ENCODE data around the gene KRTAP10-11.

The KRTAP10-11 gene

DNA sequence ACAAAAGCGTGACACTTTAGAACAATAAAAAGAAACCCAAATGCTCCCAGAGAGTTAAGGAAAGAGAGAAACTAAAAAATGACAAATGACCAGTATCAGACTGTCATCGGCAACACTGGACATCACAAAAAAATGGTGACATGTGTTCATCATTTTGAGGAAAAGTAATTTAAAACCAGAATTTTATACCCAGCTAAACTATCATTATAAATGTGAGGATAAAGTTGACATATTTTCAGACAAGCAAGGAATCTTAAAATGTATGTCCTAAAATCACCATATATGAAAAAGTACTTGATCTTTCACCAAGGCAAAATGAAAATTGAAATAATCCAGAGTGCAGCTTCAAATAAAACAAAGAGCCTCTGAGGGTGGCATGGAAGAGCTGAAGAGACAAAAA, 1.3 kb upstream of the KRTAP10-11 start:
- no peak for DNase-seq
- H3K4me1 Mint-ChIP-seq, result peaks cover 18% of the 10 kb centered on the region
- no peak overlapping the region for H3K27ac Mint-ChIP-seq

DNA sequence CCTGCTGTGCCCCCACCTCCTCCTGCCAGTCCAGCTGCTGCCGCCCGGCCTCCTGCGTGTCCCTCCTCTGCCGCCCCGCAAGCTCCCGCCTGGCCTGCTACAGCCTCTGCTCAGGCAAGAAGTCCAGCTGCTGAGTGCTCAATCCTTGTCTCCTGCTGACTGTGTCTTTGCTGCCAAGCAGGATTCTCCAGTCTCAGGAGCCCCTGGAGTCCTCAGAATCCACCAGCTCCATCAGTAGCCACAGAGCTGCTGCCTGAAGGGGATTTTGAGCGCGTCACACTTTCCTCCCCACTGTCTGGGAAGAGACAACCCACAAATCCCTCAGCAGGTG, 973 bp downstream of the KRTAP10-11 start:
- H3K9me3 Mint-ChIP-seq, result peaks cover 26 to 28% of the 10 kb centered on the region in 2 donors
- no peak overlapping the region for H3K4me3 Mint-ChIP-seq
- peaks cover 32% of the 10 kb centered on the region for H3K4me1 Mint-ChIP-seq
- H3K27me3 Mint-ChIP-seq, result no peaks in the 10 kb centered on the region
- H3K27ac Mint-ChIP-seq, result peak overlapping the region in 1 of 2 donors; percentile 48
- no peak for DNase-seq
- no peak for ATAC-seq

More for the DNA sequence above, 1.3 kb upstream of the KRTAP10-11 start:
- peaks cover 33 to 47% of the 10 kb centered on the region in 2 donors for H3K9me3 Mint-ChIP-seq
- H3K4me3 Mint-ChIP-seq, result no peak overlapping the region
- ATAC-seq, result no peak
- no peaks in the 10 kb centered on the region for H3K27me3 Mint-ChIP-seq

- DNase-seq, result no peak
These were observed 2.5 kb downstream of the KRTAP10-11 start for GRCh38 chr21:44648557-44649311.

GRCh38 chr21:44649521-44650100, 3.4 kb downstream of the KRTAP10-11 start:
- DNase-seq (no peak), ATAC-seq (no peak)
- peaks cover 6 to 21% of the 10 kb centered on the region in 2 donors for H3K9me3 Mint-ChIP-seq
- H3K27ac Mint-ChIP-seq, result no peak overlapping the region
- H3K4me3 Mint-ChIP-seq, result no peak overlapping the region
- no peaks in the 10 kb centered on the region for H3K27me3 Mint-ChIP-seq
- peaks cover 44% of the 10 kb centered on the region for H3K4me1 Mint-ChIP-seq

More at GRCh38 chr21:44648557-44649311, 2.5 kb downstream of the KRTAP10-11 start:
- H3K9me3 Mint-ChIP-seq, result peaks cover 14 to 21% of the 10 kb centered on the region in 2 donors
- H3K27ac Mint-ChIP-seq, result no peak overlapping the region
- H3K4me1 Mint-ChIP-seq, result peaks cover 36% of the 10 kb centered on the region
- no peaks in the 10 kb centered on the region for H3K27me3 Mint-ChIP-seq
- no peak overlapping the region for H3K4me3 Mint-ChIP-seq
- no peak for ATAC-seq

GRCh38 chr21:44650265-44650972, 4.2 kb downstream of the KRTAP10-11 start:
- Mint-ChIP-seq H3K27ac (no peak overlapping the region), H3K27me3 (no peaks in the 10 kb centered on the region), H3K4me1 (peaks cover 53% of the 10 kb centered on the region), H3K4me3 (no peak overlapping the region), H3K9me3 (peaks cover 0 to 21% of the 10 kb centered on the region in 2 donors)
- no peak for ATAC-seq
- no peak for DNase-seq

- ATAC-seq, result no peak
These were observed 4.9 kb downstream of the KRTAP10-11 start for GRCh38 chr21:44650973-44651675.

GRCh38 chr21:44653123-44653522, 6.9 kb downstream of the KRTAP10-11 start:
- no peak overlapping the region for H3K4me3 Mint-ChIP-seq
- no peak overlapping the region for H3K27ac Mint-ChIP-seq
- H3K9me3 Mint-ChIP-seq, result peaks cover 17 to 48% of the 10 kb centered on the region in 2 donors
- H3K27me3 Mint-ChIP-seq, result no peaks in the 10 kb centered on the region
- no peak for DNase-seq
- no peak for ATAC-seq
- peaks cover 67% of the 10 kb centered on the region for H3K4me1 Mint-ChIP-seq

More at GRCh38 chr21:44650973-44651675, 4.9 kb downstream of the KRTAP10-11 start:
- Mint-ChIP-seq H3K9me3 (peaks cover 3 to 28% of the 10 kb centered on the region in 2 donors), H3K27ac (peak overlapping the region in 1 of 2 donors; percentile 15), H3K4me1 (peaks cover 60% of the 10 kb centered on the region), H3K4me3 (no peak overlapping the region), H3K27me3 (no peaks in the 10 kb centered on the region)
- no peak for DNase-seq

DNA sequence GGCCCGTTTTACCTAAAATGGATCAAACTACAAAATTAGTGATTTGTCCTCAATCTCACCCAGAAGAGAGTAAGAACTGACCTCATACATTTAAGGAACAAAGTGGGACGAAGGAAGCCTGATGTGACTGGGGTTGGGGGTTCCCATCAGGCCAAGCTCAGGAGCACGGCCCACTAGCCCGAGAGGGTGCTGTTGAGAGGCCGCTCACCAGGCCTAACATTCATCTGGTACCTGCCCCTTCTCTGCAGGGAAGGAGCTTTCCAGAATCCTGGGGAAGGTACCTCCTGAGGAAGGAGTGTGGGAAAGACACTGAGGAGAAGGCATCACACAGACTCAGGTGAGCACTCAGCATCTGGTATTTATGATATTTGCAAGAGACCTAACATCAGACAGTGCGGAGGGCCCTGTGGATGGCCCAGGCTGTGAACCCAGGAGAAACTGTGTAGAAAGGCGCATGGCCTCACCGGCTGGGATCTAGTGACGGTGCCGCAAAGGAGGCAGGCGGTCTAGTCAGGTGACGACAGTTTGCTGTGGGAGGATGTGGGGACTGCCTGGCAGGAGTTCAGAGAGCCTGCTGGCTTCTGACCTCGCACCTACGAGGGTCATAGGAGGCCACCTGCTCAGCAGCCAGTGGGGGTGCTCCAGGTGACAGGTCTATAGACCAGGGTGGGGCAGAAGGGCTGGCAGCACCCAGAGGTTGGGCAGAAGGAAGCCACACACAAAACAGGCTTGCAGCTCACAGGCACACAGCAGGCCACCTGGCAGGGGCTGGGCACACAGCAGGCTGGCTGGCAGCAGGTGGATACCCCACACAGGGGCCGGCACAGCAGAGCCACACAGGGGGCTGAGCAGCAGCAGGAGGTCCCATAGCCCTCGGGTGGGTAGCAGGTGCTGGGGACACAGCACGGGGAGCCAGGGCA, 7.7 kb downstream of the KRTAP10-11 start:
- no peak for DNase-seq
- peaks cover 17 to 55% of the 10 kb centered on the region in 2 donors for H3K9me3 Mint-ChIP-seq
- peak; percentile 7 for ATAC-seq
- H3K27ac Mint-ChIP-seq, result peak overlapping the region; percentile 20 to 59
- H3K27me3 Mint-ChIP-seq, result no peaks in the 10 kb centered on the region
- peak overlapping the region in 1 of 2 donors; percentile 13 for H3K4me3 Mint-ChIP-seq
- peaks cover 75% of the 10 kb centered on the region for H3K4me1 Mint-ChIP-seq

GRCh38 chr21:44654576-44655175, 8.5 kb downstream of the KRTAP10-11 start, which contains the start of gene KRTAP12-4:
KRTAP12-4 (minus strand) TSS chr21:44654659; CDS start chr21:44654614, 45 bp downstream.
- Mint-ChIP-seq H3K4me3 (peak within 1 kb of the TSS in 1 of 2 donors; percentile 13), H3K27me3 (no peaks in the 10 kb centered on the region), H3K27ac (peak within 1 kb of the TSS; percentile 20 to 94), H3K4me1 (peaks cover 79% of the 10 kb centered on the region), H3K9me3 (peaks cover 17 to 57% of the 10 kb centered on the region in 2 donors)
- DNase-seq, result no peak
- no peak for ATAC-seq

- ATAC-seq, result no peak
- H3K4me1 Mint-ChIP-seq, result peaks cover 71% of the 10 kb centered on the region
These were observed 10.7 kb downstream of the KRTAP10-11 start for GRCh38 chr21:44656868-44657267.

DNA sequence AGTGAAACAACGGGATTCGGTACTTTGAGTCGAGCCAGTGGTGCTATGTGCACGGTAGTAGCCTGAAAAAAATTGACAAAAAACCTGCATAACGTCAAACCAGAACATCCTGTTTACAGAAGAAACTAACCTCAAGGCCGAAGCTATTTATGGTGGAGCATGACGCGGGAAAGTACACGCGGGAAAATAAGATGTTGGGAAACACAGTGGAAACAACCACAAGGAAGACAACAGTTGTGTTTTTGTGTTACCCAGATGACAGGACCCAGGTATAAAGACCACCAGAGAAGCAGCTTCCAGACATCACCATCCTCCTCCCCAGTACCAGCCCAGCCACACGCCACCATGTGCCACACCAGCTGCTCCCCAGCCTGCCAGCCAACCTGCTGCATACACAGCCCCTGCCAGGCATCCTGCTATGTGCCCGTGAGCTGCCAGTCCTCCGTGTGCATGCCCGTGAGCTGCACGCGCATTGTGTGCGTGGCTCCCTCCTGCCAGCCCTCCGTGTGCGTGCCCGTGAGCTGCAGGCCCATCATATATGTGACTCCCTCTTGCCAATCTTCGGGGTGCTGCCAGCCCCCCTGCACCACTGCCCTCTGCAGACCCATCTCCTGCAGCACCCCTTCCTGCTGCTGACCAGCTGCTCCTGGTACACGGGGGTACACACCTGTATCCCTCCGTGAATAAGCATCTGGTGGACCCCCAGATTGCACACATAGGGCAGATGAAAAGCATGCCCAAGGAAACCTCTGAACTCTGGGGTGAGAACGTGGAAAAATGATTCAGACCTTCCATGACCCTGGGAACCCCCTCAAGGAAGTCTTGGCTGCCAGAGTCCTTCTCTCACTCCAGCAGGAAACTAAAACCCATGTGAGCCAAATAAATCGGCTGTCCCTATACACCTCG, 11.7 kb downstream of the KRTAP10-11 start, which contains the start of gene KRTAP12-3:
Gene KRTAP12-3 (plus strand): TSS at position 298 of the 906 bp plus-strand sequence. CDS start 48 bp downstream, at position 346.
- Mint-ChIP-seq H3K4me3 (peak within 1 kb of the TSS; percentile 75 to 77), H3K9me3 (peaks cover 17 to 76% of the 10 kb centered on the region in 2 donors), H3K27ac (peak within 1 kb of the TSS; percentile 84 to 92), H3K4me1 (peaks cover 71% of the 10 kb centered on the region), H3K27me3 (no peaks in the 10 kb centered on the region)
- peak; percentile 84 for ATAC-seq
- peak in 1 of 2 donors; percentile 31 for DNase-seq

More at GRCh38 chr21:44656868-44657267, 10.7 kb downstream of the KRTAP10-11 start:
- DNase-seq, result no peak
- peaks cover 17 to 69% of the 10 kb centered on the region in 2 donors for H3K9me3 Mint-ChIP-seq
- peak overlapping the region; percentile 75 to 77 for H3K4me3 Mint-ChIP-seq
- H3K27me3 Mint-ChIP-seq, result no peaks in the 10 kb centered on the region
- H3K27ac Mint-ChIP-seq, result peak overlapping the region in 1 of 2 donors; percentile 84

DNA sequence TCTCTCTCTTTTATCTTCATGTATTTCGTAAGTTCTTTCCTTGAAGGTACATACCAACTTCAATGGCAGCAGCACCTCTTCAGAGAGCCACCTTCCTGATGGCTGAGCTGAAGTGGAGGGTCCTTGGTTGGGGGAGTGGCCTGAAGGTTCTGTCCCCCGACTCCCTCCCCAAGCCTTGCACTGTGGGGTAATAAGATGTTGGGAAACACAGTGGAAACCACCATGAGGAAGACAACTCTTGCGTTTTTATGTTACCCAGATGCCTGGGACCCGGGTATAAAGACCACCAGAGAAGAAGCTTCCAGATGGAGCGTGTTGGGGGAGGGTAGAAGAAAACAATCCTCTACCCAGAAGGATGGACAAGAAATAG, 12.3 kb downstream of the KRTAP10-11 start:
- ATAC-seq (no peak), DNase-seq (no peak)
- peaks cover 21 to 72% of the 10 kb centered on the region in 2 donors for H3K9me3 Mint-ChIP-seq
- peaks cover 69% of the 10 kb centered on the region for H3K4me1 Mint-ChIP-seq
- peak overlapping the region; percentile 1 to 24 for H3K27ac Mint-ChIP-seq
- peak overlapping the region; percentile 75 to 77 for H3K4me3 Mint-ChIP-seq
- H3K27me3 Mint-ChIP-seq, result no peaks in the 10 kb centered on the region
